Amygdala (tissue), 56 donors: ENCODE data around the gene USP13.
"Not testable (repeated sequence)": the region's sequence is repeated elsewhere in the genome, so short reads cannot be mapped to it uniquely, and the experiment has no call there.

Source experiments
- DNase-seq, 56 donors: peaks; one replicate each; lab custom pipeline; 2025; lab: John Stamatoyannopoulos, UW

The USP13 gene

GRCh38 chr3:179782841-179783240 is 130.0 kb downstream of the USP13 start:
- DNase-seq: not testable (repeated sequence)

GRCh38 chr3:179788996-179789395 is 136.2 kb downstream of the USP13 start:
- DNase-seq: no peak

GRCh38 chr3:179791793-179792192 is 139.0 kb downstream of the USP13 start:
- no peak for DNase-seq

GRCh38 chr3:179794355-179794754 is 141.5 kb downstream of the USP13 start:
- no peak for DNase-seq

- no peak for DNase-seq
Observed at GRCh38 chr3:179796421-179796820, 143.6 kb downstream of the USP13 start.

- DNase-seq: no peak
Observed at GRCh38 chr3:179797192-179797591, 144.4 kb downstream of the USP13 start.

GRCh38 chr3:179801263-179801662 is 148.4 kb downstream of the USP13 start:
- no peak for DNase-seq

GRCh38 chr3:179801856-179802255 is 149.0 kb downstream of the USP13 start:
- no peak for DNase-seq

GRCh38 chr3:179806177-179806576 is 153.3 kb downstream of the USP13 start:
- peak in 1 of 56 donors; percentile 5 for DNase-seq

- no peak for DNase-seq
Observed at GRCh38 chr3:179807588-179807987, 154.7 kb downstream of the USP13 start.

GRCh38 chr3:179809639-179810038 is 156.8 kb downstream of the USP13 start:
- DNase-seq: no peak

GRCh38 chr3:179811321-179812095 is 158.7 kb downstream of the USP13 start:
- DNase-seq: peak in 26 of 56 donors; percentile 2 to 73 (median 18)

GRCh38 chr3:179812096-179812382 is 159.2 kb downstream of the USP13 start:
- no peak for DNase-seq

- DNase-seq: no peak
Observed at GRCh38 chr3:179819379-179819778, 166.5 kb downstream of the USP13 start.

GRCh38 chr3:179822296-179822695 is 169.5 kb downstream of the USP13 start:
- DNase-seq: no peak

- DNase-seq: no peak
Observed at GRCh38 chr3:179825527-179826246, 172.8 kb downstream of the USP13 start.

- DNase-seq: no peak
Observed at GRCh38 chr3:179826247-179826637, 173.4 kb downstream of the USP13 start.

- DNase-seq: no peak
Observed at GRCh38 chr3:179828738-179829137, 175.9 kb downstream of the USP13 start.

- no peak for DNase-seq
Observed at GRCh38 chr3:179829401-179829800, 176.6 kb downstream of the USP13 start.

GRCh38 chr3:179832333-179832854 is 179.6 kb downstream of the USP13 start:
- no peak for DNase-seq

- DNase-seq: no peak
Observed at GRCh38 chr3:179833294-179833693, 180.5 kb downstream of the USP13 start.

- no peak for DNase-seq
Observed at GRCh38 chr3:179837374-179837773, 184.5 kb downstream of the USP13 start.
